Endothelial cell of umbilical vein (primary cell): ENCODE data around the gene OLFM1.

Source experiments
- EZH2 ChIP-seq: IDR thresholded peaks from 2 replicates; pipeline ENCODE4 v1.6.1; 2012; ENCODE audit warnings: borderline replicate concordance, low read depth, mild to moderate bottlenecking, moderate library complexity, low read length, inconsistent platforms; ENCODE audit not compliant: severe bottlenecking
- POLR2A ChIP-seq: IDR thresholded peaks from 2 replicates; pipeline ENCODE4 v1.6.1; 2012; ENCODE audit warnings: low read depth, mild to moderate bottlenecking, control low read depth, low read length

DNA sequence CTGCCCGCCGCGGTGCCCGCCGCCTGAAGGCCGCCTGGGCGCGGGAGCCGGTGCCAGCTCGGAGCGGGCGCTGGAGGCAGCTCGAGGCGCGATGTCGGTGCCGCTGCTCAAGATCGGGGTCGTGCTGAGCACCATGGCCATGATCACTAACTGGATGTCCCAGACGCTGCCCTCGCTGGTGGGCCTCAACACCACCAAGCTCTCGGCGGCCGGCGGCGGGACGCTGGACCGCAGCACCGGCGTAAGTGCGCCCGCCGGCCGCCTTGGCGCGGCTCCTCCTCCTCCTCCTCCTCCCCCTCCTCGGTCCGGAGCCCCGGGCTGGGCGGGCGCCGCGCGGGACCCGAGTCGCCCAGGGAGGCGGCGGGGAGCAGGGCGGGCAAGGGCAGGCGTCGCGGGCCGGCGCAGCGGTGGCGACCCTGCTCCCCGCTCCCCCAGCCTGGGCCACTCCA lies 455 bp downstream of the OLFM1 start:
- no peak for TF ChIP-seq POLR2A
- TF ChIP-seq EZH2: no peak
